ENCODE data around the gene SPACA9. TPM values are rescaled to one million over a fixed set of nuclear protein-coding genes. Genes with fewer than 3 reads are reported as not detected.

The SPACA9 gene
- total RNA-seq: 1.4 and 1.5 TPM in 2 replicates

DNA sequence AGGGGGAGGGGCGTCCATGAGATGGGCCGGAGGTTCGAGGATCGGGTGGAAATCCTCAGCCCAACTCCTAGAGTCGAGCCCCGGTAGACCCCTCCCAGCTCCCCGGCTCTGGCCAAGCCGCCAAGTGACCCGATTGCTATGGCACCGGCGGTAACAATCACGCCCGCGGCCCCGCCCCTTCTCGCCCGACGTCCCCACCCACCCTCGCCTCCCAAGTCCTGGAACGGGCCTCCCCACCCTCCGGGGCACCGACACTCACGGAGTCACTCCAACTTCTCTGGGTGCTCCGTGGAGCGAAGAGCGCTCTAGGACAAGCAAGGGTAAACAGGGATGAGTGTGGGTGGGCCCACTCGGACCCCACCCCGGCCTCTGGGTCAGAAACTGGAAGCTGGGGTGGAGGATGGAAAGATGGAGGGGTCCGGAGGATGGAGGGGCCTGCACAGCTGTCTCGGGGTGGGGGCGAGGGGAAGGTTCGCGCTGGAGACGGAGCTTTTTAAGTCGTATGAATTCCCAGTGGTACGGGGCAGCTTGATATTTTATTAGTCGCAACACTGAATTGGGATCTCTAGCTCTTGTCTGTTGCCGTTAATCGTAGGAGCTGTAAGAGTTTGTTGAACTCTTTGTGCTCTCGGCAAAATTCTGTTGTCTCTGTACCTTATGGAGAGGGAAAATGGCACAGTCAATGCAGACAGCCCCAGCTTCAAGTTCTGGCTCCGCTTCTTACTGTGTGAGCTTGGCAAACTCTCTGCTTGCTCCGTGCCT, at the start of gene SPACA9:
Gene SPACA9 (plus strand): TSS at position 204 of the 762 bp plus-strand sequence. CDS start 5,050 bp downstream, outside the sequence.

DNA sequence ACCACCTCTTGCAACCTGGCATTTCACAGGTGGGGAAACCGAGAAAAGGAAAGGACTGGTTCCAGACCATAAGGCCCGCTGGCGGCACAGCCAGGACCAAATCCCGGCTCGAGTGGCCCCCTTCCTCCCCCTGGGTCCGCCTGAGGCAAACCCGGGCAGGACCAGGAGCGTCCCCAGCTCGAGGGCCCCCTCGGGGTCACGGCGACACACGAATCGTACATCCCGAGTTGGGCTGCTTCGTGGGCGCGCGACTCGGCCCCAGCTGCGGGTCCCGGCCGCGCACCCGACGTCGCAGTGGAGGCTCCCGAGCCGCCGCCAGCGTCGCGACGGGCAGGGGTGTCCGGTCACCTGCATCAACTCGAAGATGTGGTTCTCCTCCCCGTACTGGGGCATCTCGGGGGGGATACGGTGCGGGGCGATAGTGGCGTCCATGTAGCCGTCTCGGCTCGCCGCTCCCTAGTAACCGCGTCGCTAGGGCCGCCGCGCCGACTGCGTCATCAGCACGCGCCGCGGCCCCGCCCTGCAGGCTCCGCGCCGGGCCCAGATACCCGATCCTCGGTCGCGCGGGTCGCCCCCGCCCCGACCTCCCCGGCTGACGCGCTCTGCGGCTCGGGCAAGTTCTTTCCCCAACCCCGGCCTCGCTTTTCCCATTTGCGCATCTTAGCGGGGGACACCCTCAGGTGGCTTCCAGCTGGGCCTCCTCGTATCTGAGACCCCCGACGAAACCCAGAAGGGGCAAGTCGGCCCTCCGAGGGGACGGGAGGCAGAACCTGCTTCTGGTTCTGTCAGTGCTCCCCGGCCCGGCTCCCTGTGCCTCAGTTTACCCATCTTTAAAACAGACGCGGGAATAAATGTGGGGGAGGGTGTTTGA, 639 bp upstream of the SPACA9 start, which contains the start of gene AK8:
Gene AK8 (minus strand): TSS at position 461 of the 871 bp plus-strand sequence. CDS start 29 bp downstream, at position 432.

Other genes starting within 250 kb of the SPACA9 start
- 9.9 and 11.7 TPM in 2 replicates for gene DDX31, start 208.9 kb upstream of the SPACA9 start, total RNA-seq
- gene GTF3C4, start 208.4 kb upstream of the SPACA9 start, total RNA-seq: 10.9 TPM in 2 replicates
- gene AK8, start 614 bp upstream of the SPACA9 start, total RNA-seq: 0.07 and 0.15 TPM in 2 replicates
- 18.3 and 20.8 TPM in 2 replicates for gene TSC1, start 65.7 kb downstream of the SPACA9 start, total RNA-seq
- not detected in 2 replicates for gene GFI1B, start 99.8 kb downstream of the SPACA9 start, total RNA-seq
- 56.6 and 68.7 TPM in 2 replicates for gene GTF3C5, start 152.1 kb downstream of the SPACA9 start, total RNA-seq
- gene CEL, start 183.1 kb downstream of the SPACA9 start, total RNA-seq: 0.07 and 0.10 TPM in 2 replicates
- 26.3 and 30.5 TPM in 2 replicates for gene RALGDS, start 242.3 kb downstream of the SPACA9 start, total RNA-seq